Neuronal stem cell (in vitro differentiated cells): Measurements from ENCODE around the gene ZNF692.

ENCODE experiments used
- DNase-seq: peaks from one replicate; pipeline ENCODE4 v3.0.0-alpha.2; 2013; ENCODE audit warnings: low spot score
- H2AFZ ChIP-seq: one replicate; pipeline ENCODE4 v1.6.1; 2013; ENCODE audit warnings: mild to moderate bottlenecking, low read length, inconsistent platforms
- H2AK5ac ChIP-seq: 2 replicates; pipeline ENCODE4 v1.6.1; 2013; ENCODE audit warnings: low read depth, mild to moderate bottlenecking, inconsistent platforms, low read length, moderate library complexity, mixed read lengths
- H2BK120ac ChIP-seq: 2 replicates; pipeline ENCODE4 v1.6.1; 2013; ENCODE audit warnings: low read depth, mild to moderate bottlenecking, inconsistent platforms, low read length, moderate library complexity, mixed read lengths
- H2BK12ac ChIP-seq: one replicate; pipeline ENCODE4 v1.6.1; 2013; ENCODE audit warnings: low read length, inconsistent platforms
- H2BK15ac ChIP-seq: 2 replicates; pipeline ENCODE4 v1.6.1; 2013; ENCODE audit warnings: mild to moderate bottlenecking, low read length, inconsistent platforms, mixed read lengths
- H2BK5ac ChIP-seq: one replicate; pipeline ENCODE4 v1.6.1; 2013; ENCODE audit warnings: inconsistent platforms, mild to moderate bottlenecking, low read length, moderate library complexity
- H3K14ac ChIP-seq: one replicate; pipeline ENCODE4 v1.6.1; 2013; ENCODE audit warnings: low read length, inconsistent platforms
- H3K18ac ChIP-seq: 2 replicates; pipeline ENCODE4 v1.6.1; 2013; ENCODE audit warnings: low read length, inconsistent platforms
- H3K23ac ChIP-seq: 2 replicates; pipeline ENCODE4 v1.6.1; 2013; ENCODE audit warnings: low read depth, mild to moderate bottlenecking, mixed read lengths, low read length, inconsistent platforms; ENCODE audit not compliant: poor library complexity
- H3K27ac ChIP-seq: replicated peaks from 3 replicates; pipeline ENCODE4 v1.5.1; 2013; ENCODE audit warnings: low read length, inconsistent platforms
- H3K27me3 ChIP-seq, 3 experiments: 2 replicates each; pipeline ENCODE4 v1.6.1; 2013; ENCODE audit warnings: low read length in 3 of 3, mild to moderate bottlenecking in 2 of 3, inconsistent platforms in 1 of 3, low read depth in 1 of 3, mixed read lengths in 1 of 3, moderate library complexity in 1 of 3; ENCODE audit not compliant: control insufficient read depth in 3 of 3, insufficient read depth in 3 of 3
- H3K36me3 ChIP-seq, 2 donors: replicated peaks in 1 of 2; 2 replicates each; pipeline ENCODE4 v1.6.1; 2013; ENCODE audit warnings: low read length in 2 of 2; ENCODE audit not compliant: control insufficient read depth in 2 of 2, insufficient read depth in 2 of 2
- H3K4ac ChIP-seq: 2 replicates; pipeline ENCODE4 v1.6.1; 2013; ENCODE audit warnings: inconsistent platforms, mild to moderate bottlenecking, low read length, moderate library complexity
- H3K4me1 ChIP-seq, 2 donors: 1 replicate in 1 of 2; 2 replicates in 1 of 2; pipeline ENCODE4 v1.6.1; 2013; ENCODE audit warnings: low read length in 2 of 2, low read depth in 1 of 2; ENCODE audit not compliant: control insufficient read depth in 2 of 2, insufficient read depth in 1 of 2
- H3K4me2 ChIP-seq: one replicate; pipeline ENCODE4 v1.6.1; 2013; ENCODE audit warnings: mild to moderate bottlenecking, low read length, inconsistent platforms; ENCODE audit not compliant: insufficient read depth, poor library complexity, severe bottlenecking
- H3K4me3 ChIP-seq, 2 donors: 2 replicates each; pipeline ENCODE4 v1.5.1; 2013; ENCODE audit warnings: low read length in 2 of 2, mild to moderate bottlenecking in 2 of 2, inconsistent platforms in 1 of 2, moderate library complexity in 1 of 2
- H3K79me1 ChIP-seq: one replicate; pipeline ENCODE4 v1.6.1; 2013; ENCODE audit warnings: low read depth, mild to moderate bottlenecking, inconsistent platforms, low read length, moderate library complexity
- H3K9ac ChIP-seq: one replicate; pipeline ENCODE4 v1.6.1; 2013; ENCODE audit warnings: mild to moderate bottlenecking, low read depth, low read length, inconsistent platforms; ENCODE audit not compliant: poor library complexity
- H3K9me3 ChIP-seq, 2 donors: replicated peaks in 1 of 2; 2 replicates each; pipeline versions ENCODE3 to v1.6.1; 2013; ENCODE audit warnings: low read length in 2 of 2, mild to moderate bottlenecking in 2 of 2, inconsistent platforms in 1 of 2, low read depth in 1 of 2, mixed read lengths in 1 of 2, moderate library complexity in 1 of 2; ENCODE audit not compliant: control insufficient read depth in 2 of 2, insufficient read depth in 1 of 2
- H4K8ac ChIP-seq: one replicate; pipeline ENCODE4 v1.6.1; 2013; ENCODE audit warnings: low read depth, mild to moderate bottlenecking, inconsistent platforms, low read length, moderate library complexity
- H4K91ac ChIP-seq: one replicate; pipeline ENCODE4 v1.6.1; 2013; ENCODE audit warnings: low read length, low read depth, mild to moderate bottlenecking, inconsistent platforms; ENCODE audit not compliant: poor library complexity
- WGBS, 2 donors: extraction: QIAGEN DNeasy Blood & Tissue Kit; methylation state at CpG; one replicate each; pipeline ENCODE4 v1.1.7; 2013; ENCODE audit warnings: missing lambda C conversion rate in 2 of 2, mixed read lengths in 1 of 2; ENCODE audit not compliant: insufficient read length in 2 of 2, insufficient replicate concordance in 1 of 2; ENCODE audit errors: extremely low coverage in 2 of 2; 5-methylcytosine and 5-hydroxymethylcytosine counted together

ZNF692 gene

DNA sequence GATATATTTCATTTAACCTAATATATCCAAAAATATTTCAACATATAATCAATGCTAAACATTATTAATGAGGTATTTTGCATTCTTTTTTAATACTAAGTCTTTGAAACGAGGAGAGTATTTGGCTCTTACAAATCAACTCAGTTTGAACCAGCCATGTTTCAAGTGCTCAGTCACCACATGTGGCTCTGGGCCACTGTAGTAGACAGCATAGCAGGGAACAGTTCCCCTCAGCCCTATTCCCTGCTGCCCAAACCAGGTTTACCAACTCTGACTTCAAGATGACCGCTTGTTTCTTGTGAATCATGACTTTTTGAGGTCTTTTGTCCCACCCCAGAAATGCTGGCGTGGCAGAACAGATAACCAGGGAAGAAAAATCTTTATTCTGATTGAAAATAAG, 15.2 kb downstream of the ZNF692 start:
- no peak overlapping the region for H2BK5ac ChIP-seq
- H3K4ac ChIP-seq, result no peak overlapping the region
- no peak overlapping the region for H2AK5ac ChIP-seq
- no CpG with 5 or more reads among the region's 3 CpGs for WGBS, 2 donors
- no peak overlapping the region for H3K4me2 ChIP-seq
- H2BK15ac ChIP-seq, result no peak overlapping the region
- DNase-seq, result no peak
- H3K9me3 ChIP-seq, result peaks cover 0 to 2% of the 10 kb centered on the region in 2 donors
- peaks cover 2% of the 10 kb centered on the region for H3K79me1 ChIP-seq
- H2AFZ ChIP-seq, result no peak overlapping the region
- H3K23ac ChIP-seq, result no peak overlapping the region
- peaks cover 2 to 4% of the 10 kb centered on the region in 2 donors for H3K4me1 ChIP-seq
- no peak overlapping the region for H3K4me3 ChIP-seq
- H4K91ac ChIP-seq, result no peak overlapping the region
- no peak overlapping the region for H2BK120ac ChIP-seq
- no peak overlapping the region for H3K9ac ChIP-seq
- no peak overlapping the region for H3K14ac ChIP-seq
- H3K36me3 ChIP-seq, result peaks cover 39 to 65% of the 10 kb centered on the region in 2 donors
- H3K27ac ChIP-seq, result no peak overlapping the region
- no peak overlapping the region for H2BK12ac ChIP-seq
- H3K18ac ChIP-seq, result no peak overlapping the region
- no peak overlapping the region for H4K8ac ChIP-seq
- H3K27me3 ChIP-seq, result no peaks in the 10 kb centered on the region

DNA sequence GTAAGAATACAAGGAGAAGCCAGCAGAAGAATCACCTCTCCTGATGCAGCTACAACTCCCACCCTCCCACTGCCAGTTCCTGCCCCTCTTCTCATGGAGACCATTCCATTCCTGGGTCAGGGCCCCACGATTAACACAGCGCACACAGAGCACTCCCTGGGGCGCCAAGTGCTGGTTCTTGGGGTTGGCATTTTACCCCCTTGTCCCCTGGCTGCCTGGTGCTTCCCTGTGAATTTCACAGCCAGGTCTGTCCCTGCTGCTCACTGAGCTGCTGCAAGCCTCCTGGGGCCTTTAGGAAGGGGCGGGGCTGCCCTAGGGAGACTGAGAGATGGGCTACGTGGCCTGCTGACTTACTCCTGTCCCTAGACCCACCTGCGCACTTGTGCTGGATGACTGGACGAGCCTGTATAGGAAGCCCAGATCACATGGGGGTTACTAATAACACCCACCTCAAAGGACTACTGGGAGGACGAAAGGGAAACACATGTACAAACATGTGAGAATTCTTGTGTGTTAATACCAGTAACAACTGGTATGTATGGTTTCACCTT, 16.0 kb downstream of the ZNF692 start:
- WGBS, 2 donors, result no CpG with 5 or more reads among the region's 8 CpGs
- Histone ChIP-seq H3K79me1 (peaks cover 5% of the 10 kb centered on the region), H2AFZ (no peak overlapping the region), H3K14ac (no peak overlapping the region), H2BK120ac (no peak overlapping the region), H3K9ac (no peak overlapping the region), H3K23ac (no peak overlapping the region), H2BK15ac (no peak overlapping the region), H3K36me3 (peaks cover 31 to 57% of the 10 kb centered on the region in 2 donors), H3K18ac (no peak overlapping the region), H3K27ac (no peak overlapping the region), H2BK5ac (no peak overlapping the region), H2AK5ac (no peak overlapping the region), H3K4me1 (peaks cover 2 to 4% of the 10 kb centered on the region in 2 donors), H3K9me3 (peaks cover 0 to 2% of the 10 kb centered on the region in 2 donors), H4K8ac (no peak overlapping the region), H2BK12ac (no peak overlapping the region), H3K4me3 (no peak overlapping the region), H3K4ac (no peak overlapping the region), H4K91ac (no peak overlapping the region), H3K4me2 (no peak overlapping the region), H3K27me3 (no peaks in the 10 kb centered on the region)
- no peak for DNase-seq

DNA sequence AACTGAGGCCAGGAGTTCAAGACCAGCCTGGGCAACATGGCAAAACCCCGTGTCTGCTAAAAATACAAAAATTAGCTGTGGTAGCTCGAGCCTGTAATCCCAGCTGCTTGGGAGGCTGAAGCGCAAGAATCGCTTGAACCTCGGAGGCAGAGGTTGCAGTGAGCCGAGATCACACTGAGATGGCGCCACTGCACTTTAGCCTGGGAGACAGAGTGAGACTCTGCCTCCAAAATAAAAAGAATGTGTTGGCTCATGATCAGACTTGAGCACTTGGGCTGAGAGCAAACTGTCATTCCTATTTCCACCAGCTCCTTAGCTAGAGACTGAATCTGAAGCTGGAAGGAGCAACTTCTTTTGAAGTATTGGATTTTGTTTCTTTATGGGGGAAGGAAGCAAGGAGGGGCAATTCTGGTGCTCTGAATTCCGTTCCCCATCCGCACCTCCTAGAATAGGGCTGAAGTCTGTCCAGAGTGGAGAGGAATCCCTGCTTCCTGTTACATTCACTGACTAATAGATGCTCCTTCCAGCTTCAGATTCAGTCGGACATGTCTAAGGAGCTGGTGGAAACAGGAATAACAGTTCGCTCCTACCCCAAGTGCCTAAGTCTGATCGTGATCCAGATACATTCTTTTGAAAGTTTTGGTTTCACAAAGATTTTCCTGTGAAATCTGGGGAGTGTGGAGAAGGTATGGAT, 17.0 kb downstream of the ZNF692 start:
- no peak overlapping the region for H2AFZ ChIP-seq
- H3K27ac ChIP-seq, result no peak overlapping the region
- H3K14ac ChIP-seq, result no peak overlapping the region
- DNase-seq, result peak; percentile 26
- no peak overlapping the region for H3K18ac ChIP-seq
- peaks cover 4% of the 10 kb centered on the region in 2 donors for H3K4me1 ChIP-seq
- no peak overlapping the region for H3K4me3 ChIP-seq
- H2AK5ac ChIP-seq, result no peak overlapping the region
- no peak overlapping the region for H2BK5ac ChIP-seq
- H2BK15ac ChIP-seq, result no peak overlapping the region
- no peak overlapping the region for H3K23ac ChIP-seq
- peaks cover 0 to 2% of the 10 kb centered on the region in 2 donors for H3K9me3 ChIP-seq
- H4K91ac ChIP-seq, result no peak overlapping the region
- H3K9ac ChIP-seq, result no peak overlapping the region
- H3K4me2 ChIP-seq, result no peak overlapping the region
- no peak overlapping the region for H4K8ac ChIP-seq
- H3K27me3 ChIP-seq, result no peaks in the 10 kb centered on the region
- H3K79me1 ChIP-seq, result peaks cover 3% of the 10 kb centered on the region
- H2BK120ac ChIP-seq, result no peak overlapping the region
- no peak overlapping the region for H2BK12ac ChIP-seq
- WGBS, 2 donors, result no CpG with 5 or more reads among the region's 12 CpGs
- peaks cover 22 to 48% of the 10 kb centered on the region in 2 donors for H3K36me3 ChIP-seq
- no peak overlapping the region for H3K4ac ChIP-seq

DNA sequence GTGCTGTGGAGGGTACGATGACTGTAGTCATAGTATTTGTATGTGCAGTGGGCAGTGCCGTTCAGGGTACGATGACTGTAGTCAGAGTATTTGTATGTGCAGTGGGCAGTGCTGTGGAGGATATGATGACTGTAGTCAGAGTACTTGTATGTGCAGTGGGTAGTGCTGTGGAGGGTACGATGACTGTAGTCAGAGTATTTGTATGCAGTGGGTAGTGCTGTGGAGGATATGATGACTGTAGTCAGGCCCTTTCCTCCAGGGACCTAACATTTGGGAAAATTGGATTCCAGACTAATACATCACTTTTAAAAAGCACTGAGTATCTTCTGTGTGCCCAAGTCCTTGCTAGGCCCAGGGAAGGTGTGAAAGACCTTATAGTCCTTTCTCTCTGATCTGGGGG, 17.9 kb downstream of the ZNF692 start:
- Histone ChIP-seq H3K27ac (no peak overlapping the region), H3K79me1 (peaks cover 3% of the 10 kb centered on the region), H3K9ac (no peak overlapping the region), H3K23ac (no peak overlapping the region), H2BK12ac (no peak overlapping the region), H3K27me3 (no peaks in the 10 kb centered on the region), H4K8ac (no peak overlapping the region), H4K91ac (no peak overlapping the region), H3K9me3 (peaks cover 0 to 2% of the 10 kb centered on the region in 2 donors), H3K4me1 (peaks cover 4% of the 10 kb centered on the region in 2 donors), H3K4me3 (no peak overlapping the region), H3K4ac (no peak overlapping the region), H3K36me3 (peaks cover 15 to 39% of the 10 kb centered on the region in 2 donors), H2AK5ac (no peak overlapping the region), H2AFZ (no peak overlapping the region), H3K4me2 (no peak overlapping the region), H3K14ac (no peak overlapping the region), H2BK5ac (no peak overlapping the region), H2BK15ac (no peak overlapping the region), H3K18ac (no peak overlapping the region), H2BK120ac (no peak overlapping the region)
- no CpG with 5 or more reads among the region's 4 CpGs for WGBS, 2 donors
- no peak for DNase-seq
